H1 (cell line): ENCODE measurements around the gene IL17RA. TPM values are rescaled to one million over a fixed set of nuclear protein-coding genes. Genes with fewer than 3 reads are reported as not detected.

ENCODE experiments used
- CTCF ChIP-seq, 3 experiments: IDR thresholded peaks; 1 replicate in 2 of 3; 2 replicates in 1 of 3; pipeline versions ENCODE4 v1.5.1 to v1.6.1; 2011; ENCODE audit warnings: low read length in 3 of 3, mild to moderate bottlenecking in 3 of 3, inconsistent platforms in 2 of 3, low read depth in 1 of 3, moderate library complexity in 1 of 3; ENCODE audit not compliant: insufficient read depth in 1 of 3; ENCODE audit errors: control extremely low read depth in 1 of 3
- E2F6 ChIP-seq: IDR thresholded peaks from 2 replicates; pipeline ENCODE4 v1.6.1; 2012; ENCODE audit warnings: inconsistent platforms
- EGR1 ChIP-seq: IDR thresholded peaks from 2 replicates; pipeline ENCODE4 v1.6.1; 2011; ENCODE audit warnings: low read depth, low read length, borderline replicate concordance
- EP300 ChIP-seq, 2 experiments: IDR thresholded peaks; 1 replicate in 1 of 2; 2 replicates in 1 of 2; pipeline ENCODE4 v1.6.1; 2011 to 2012; ENCODE audit warnings: low read depth in 2 of 2, low read length in 2 of 2, mild to moderate bottlenecking in 2 of 2, borderline replicate concordance in 1 of 2, inconsistent platforms in 1 of 2, moderate library complexity in 1 of 2
- JUND ChIP-seq: IDR thresholded peaks from 2 replicates; pipeline ENCODE4 v1.6.1; 2011; ENCODE audit warnings: mild to moderate bottlenecking, improper control_type of control experiment, low read length
- NRF1 ChIP-seq: IDR thresholded peaks from 2 replicates; pipeline ENCODE4 v1.6.1; 2011; ENCODE audit warnings: mild to moderate bottlenecking, low read depth, low read length, improper control_type of control experiment
- POU5F1 ChIP-seq: IDR thresholded peaks from 2 replicates; pipeline ENCODE4 v1.6.1; 2011; ENCODE audit warnings: low read depth, mild to moderate bottlenecking, low read length, moderate library complexity
- RAD21 ChIP-seq, 2 experiments: IDR thresholded peaks in 1 of 2; conservative IDR thresholded peaks in 1 of 2; 2 replicates each; pipeline ENCODE4 v1.6.1; 2011; ENCODE audit warnings: low read depth in 2 of 2, low read length in 2 of 2, improper control_type of control experiment in 1 of 2, inconsistent platforms in 1 of 2, mild to moderate bottlenecking in 1 of 2, moderate library complexity in 1 of 2
- SP1 ChIP-seq: IDR thresholded peaks from 2 replicates; pipeline ENCODE4 v1.6.1; 2011; ENCODE audit warnings: low read depth, low read length
- ZNF274 ChIP-seq: IDR thresholded peaks from 2 replicates; pipeline ENCODE4 v1.7.0; 2012; ENCODE audit warnings: low read length, borderline replicate concordance; ENCODE audit errors: extremely low read depth
- polyA plus RNA-seq, 7 experiments: library from polyadenylated mRNA; depleted of rRNA in 3 of 7; stranded (reverse) in 5 of 7; unstranded in 2 of 7; fragments of >200 nt in 5 of 7; fragments of 200-250 nt in 2 of 7; gene quantifications; 1 replicate in 5 of 7; 2 replicates in 1 of 7; 4 replicates in 1 of 7; pipeline versions ENCODE4 v1.2.1 to v1.2.3, GENCODE V29; 2011 to 2013; ENCODE audit warnings: missing spikeins in 2 of 7, mixed read lengths in 2 of 7
- total RNA-seq: library from RNA; stranded (reverse); fragmentation: NEBNext Ultra II Directional; extraction: Animal tissue kit (Norgen Biotek cat#: 25700); gene quantifications from 2 replicates; pipeline ENCODE4 v1.2.1, GENCODE V29; 2021

Gene IL17RA
- total and polyA plus RNA-seq, 2 of the 8 experiments (the other 6 are each of a cell fraction or from before 2014, with no cell fraction given) = 5.6 to 9.9 TPM

DNA sequence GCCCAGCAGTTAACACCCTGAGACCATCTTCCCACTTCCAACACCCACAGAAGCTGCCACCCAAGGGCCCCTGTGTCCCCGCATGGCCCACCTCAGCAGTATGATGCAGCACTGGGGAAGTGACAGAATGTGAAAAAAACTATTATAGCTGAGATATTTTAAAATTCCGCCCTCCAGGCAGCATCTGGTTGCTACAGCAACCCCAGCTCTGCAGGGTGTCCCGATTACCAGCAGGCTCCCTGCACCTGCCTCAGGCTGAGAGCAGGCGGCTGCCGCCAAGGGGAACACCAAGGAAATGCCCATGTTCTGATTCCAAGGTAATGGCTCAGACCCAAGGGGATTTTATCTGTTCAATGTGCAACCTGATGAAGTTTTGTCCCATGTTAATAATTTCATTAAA lies 46.9 kb downstream of the IL17RA start (continued):
- TF ChIP-seq JUND (no peak), ZNF274 (no peak), SP1 (no peak), CTCF (IDR thresholded peaks at IDR 0.05; ENCODE audit: control extremely low read depth in 1 of 3, insufficient read depth in 1 of 3, low read depth in 1 of 3, low read length in 3 of 3) (peak; percentile 10 to 48 (median 38); a peak in 3 of 4 replicates), RAD21 (IDR thresholded peaks at IDR 0.05 in 1 of 2, conservative IDR thresholded peaks at IDR 0.05 in 1 of 2; ENCODE audit: low read depth in 2 of 2, low read length in 2 of 2) (peak; percentile 39 to 45; a peak in 2 of 4 replicates), NRF1 (no peak), EP300 (IDR thresholded peaks at IDR 0.05; ENCODE audit: borderline replicate concordance in 1 of 2, low read depth in 2 of 2, low read length in 2 of 2) (no peak), E2F6 (no peak), EGR1 (no peak), POU5F1 (no peak)
